GM10266 (cell line): Measurements from ENCODE around the gene MRPL55.

Experiments used
- DNase-seq: peaks from one replicate; pipeline ENCODE4 v3.0.0; 2012; ENCODE audit errors: extremely low spot score
- CTCF ChIP-seq: IDR thresholded peaks from 2 replicates; pipeline ENCODE4 v1.5.1; 2012; ENCODE audit warnings: mild to moderate bottlenecking, low read depth; ENCODE audit not compliant: control insufficient read depth, insufficient read depth; ENCODE audit errors: missing control alignments

MRPL55 gene

GRCh38 chr1:228102791-228103620, 6.1 kb downstream of the MRPL55 start, which contains the start of gene C1orf35:
C1orf35 (minus strand) TSS chr1:228103325; CDS start chr1:228103227, 98 bp downstream.
- no peak for TF ChIP-seq CTCF
- DNase-seq = peak; percentile 98

DNA sequence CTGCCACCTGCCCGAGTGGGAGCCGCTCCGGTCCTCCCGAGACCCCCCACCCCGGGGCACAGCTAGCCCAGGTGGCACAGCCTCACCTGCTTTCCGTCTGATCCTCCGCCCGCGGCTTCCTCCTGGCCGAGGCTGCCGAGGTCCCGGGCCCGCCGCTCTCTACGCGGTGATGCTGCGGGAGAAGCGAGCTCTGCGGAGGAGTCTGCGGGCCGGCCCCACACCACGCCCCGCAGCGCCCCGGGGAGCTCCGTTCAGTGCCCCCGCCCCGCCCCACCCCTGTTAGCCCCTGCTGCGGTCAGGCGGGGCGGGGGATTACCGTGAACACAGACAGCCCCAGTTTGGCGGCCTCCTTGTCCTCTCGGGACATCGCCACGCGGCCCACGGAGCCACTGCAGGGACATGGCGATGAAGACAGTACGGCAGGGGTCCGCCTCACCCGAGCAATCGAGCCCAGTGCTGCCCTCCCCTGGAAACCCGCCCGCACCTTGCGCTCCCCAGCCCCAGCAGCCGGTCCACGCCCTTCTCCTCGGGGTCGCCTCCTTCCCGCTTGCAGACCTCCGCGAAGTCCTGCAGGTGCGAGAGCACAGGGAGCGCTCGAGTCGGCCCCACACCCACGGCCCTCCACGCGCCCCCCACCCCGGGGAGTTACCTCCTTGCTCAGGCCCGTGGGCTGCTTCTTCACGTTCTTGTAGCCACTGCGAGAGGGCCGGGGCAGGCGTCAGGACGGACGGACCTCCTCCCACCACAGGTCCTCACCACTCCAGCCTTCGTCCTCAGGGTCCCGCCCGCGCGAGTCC, 6.9 kb downstream of the MRPL55 start:
- TF ChIP-seq CTCF = peak; percentile 50
- DNase-seq = peak; percentile 81

DNA sequence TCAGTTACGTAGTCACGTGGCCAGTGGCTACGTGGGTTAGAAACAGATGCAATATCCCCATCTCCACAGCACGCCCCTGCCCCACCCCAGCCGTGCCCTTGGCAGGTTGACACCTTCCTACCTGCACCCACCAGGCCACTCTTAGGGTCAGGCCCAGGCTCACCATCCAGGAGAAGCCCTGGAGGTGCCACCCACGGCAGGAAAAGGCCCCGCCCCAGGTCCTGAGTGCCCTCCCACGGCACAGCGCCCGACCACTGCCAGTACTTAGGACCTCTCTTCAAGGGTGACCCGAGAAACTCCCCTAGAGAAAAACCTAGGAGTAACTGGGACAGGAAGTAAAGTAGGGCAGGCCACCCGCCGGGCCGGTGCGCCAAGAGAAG, 7.5 kb downstream of the MRPL55 start:
- TF ChIP-seq CTCF = no peak

GRCh38 chr1:228100822-228101613, 8.1 kb downstream of the MRPL55 start:
- peak; percentile 20 for DNase-seq
- TF ChIP-seq CTCF = no peak

More for the DNA sequence above, 7.5 kb downstream of the MRPL55 start:
- no peak for DNase-seq

DNA sequence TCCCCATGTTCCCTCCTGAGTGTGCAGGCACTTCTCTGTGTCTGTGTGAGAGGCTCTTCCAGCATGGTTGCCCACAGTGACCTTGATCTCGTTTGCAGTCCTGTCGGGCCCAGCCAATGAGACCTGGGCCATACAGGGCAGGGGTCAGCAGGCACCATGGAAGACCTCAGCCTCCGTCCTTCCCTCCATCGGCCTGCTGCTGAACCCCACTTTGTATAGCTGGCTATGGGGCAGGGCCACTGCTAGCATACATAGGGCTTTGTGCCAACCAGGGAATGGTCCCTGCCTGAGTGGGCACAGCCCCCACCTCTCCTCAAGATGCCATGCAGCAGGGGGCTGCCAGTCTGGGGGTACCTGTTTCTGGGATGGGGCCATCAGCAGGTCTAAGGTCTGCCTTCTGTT, 9.8 kb downstream of the MRPL55 start:
- no peak for TF ChIP-seq CTCF
- peak; percentile 4 for DNase-seq

- no peak for DNase-seq
- TF ChIP-seq CTCF = no peak
These were observed 10.7 kb downstream of the MRPL55 start for GRCh38 chr1:228098323-228098931.
